ENCODE data around the gene COL20A1.
"Not testable (repeated sequence)": the region's sequence is repeated elsewhere in the genome, so short reads cannot be mapped to it uniquely, and the experiment has no call there.

The COL20A1 gene

DNA sequence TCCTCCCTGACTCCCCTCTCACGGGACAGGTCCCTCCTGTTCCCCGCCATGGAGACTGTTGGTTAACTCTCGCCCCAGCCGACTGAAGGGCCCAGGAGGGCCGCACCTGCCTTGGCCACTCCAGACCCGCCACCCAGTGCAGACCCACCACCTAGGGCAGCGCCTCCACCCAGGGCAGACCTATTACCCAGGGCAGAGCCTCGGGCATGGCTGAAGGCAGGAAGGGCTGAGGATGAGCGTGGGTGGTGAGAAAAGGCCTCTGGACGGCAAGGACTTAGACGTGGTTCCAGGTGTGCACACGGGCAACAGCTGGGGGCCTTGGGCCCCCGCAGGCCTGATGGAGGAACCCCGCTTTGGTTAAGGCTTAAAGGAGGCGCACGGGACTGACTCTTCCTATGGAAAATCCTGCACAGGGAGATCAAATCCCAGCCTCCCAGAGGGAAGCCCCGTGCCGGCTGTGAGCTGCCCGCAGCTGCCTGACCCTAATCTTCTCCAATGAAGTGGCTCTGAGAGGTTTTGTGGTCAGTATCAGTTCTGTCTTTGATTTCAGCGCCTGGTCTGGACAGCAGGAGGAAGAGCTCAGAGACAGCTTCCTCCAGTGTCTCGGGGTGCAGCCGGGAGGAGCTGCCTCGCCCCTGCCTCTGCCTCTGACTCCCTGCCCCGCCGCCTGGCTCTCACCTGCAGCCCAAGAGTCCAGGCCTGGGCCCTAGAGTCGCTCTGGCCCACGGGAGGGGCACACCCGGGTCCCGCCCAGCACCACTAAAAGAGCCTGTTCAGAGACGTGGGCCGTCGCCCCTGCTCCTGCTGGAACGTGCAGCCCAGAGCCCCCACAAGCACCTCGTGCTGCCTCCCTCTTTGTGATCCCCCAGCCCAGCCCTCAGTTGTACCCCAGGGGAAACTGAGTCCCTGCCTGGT lies 80.2 kb downstream of the COL20A1 start:
- DNase-seq (ENCODE audit: low read depth in 2 of 3, low spot score in 2 of 3), result no peak

DNA sequence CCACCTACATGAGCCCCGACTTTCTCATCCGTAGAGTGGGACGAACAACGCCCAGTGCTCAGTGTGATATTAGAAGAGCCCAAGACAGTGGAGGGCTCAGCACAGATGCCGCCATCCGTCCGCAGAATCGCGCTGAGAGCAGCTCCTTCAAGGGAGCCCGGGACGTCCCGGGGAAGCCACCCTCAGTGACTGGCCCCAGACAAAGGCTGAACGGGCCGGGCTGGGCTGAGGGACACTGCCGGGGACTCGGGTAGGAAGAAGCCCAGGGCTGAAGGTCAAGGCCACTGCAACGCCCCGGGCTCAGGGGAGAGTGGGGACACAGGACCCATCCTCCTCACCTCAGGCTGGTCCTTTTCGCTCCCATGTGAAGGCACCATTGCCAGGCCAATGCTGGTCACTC lies 81.0 kb downstream of the COL20A1 start:
- no peak for DNase-seq (ENCODE audit: low read depth in 2 of 3, low spot score in 2 of 3)

DNA sequence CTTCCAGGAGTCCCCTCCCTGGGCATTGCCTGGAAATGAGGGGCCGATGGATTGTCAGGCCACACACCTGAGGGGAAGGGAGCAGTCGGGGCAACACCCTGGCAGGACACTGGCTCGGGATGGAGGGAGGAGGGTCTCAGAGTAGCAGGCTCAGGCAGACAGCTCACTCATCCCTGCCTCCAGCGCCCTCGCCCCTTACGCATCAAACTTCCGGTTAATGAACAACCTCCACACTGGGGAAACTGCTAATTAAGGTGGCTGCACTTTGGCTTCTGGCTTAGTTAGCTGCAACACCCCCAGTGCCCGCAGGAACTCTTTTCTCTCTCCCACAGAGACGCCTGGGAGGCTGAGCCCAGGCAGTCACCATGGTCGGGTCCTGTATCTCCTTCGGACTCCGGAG lies 81.5 kb downstream of the COL20A1 start:
- DNase-seq (ENCODE audit: low read depth in 2 of 3, low spot score in 2 of 3), result no peak

DNA sequence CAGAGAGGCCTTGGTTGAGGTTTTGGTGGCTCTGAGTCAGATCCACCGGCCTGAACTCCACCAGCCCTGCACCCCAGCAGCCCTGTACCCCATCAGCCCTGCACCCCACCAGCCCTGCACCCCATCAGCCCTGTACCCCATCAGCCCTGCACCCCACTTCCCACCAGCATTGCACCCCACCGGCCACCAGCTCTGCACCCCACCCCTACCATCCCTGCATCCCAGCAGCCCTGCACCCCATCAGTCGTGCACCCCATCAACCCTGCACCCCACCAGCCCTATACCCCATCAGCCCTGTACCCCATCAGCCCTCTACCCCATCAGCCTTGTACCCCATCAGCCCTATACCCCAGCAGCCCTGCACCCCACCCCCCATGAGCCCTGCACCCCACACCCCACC lies 82.5 kb downstream of the COL20A1 start:
- DNase-seq (ENCODE audit: low read depth in 2 of 3, low spot score in 2 of 3), result no peak

DNA sequence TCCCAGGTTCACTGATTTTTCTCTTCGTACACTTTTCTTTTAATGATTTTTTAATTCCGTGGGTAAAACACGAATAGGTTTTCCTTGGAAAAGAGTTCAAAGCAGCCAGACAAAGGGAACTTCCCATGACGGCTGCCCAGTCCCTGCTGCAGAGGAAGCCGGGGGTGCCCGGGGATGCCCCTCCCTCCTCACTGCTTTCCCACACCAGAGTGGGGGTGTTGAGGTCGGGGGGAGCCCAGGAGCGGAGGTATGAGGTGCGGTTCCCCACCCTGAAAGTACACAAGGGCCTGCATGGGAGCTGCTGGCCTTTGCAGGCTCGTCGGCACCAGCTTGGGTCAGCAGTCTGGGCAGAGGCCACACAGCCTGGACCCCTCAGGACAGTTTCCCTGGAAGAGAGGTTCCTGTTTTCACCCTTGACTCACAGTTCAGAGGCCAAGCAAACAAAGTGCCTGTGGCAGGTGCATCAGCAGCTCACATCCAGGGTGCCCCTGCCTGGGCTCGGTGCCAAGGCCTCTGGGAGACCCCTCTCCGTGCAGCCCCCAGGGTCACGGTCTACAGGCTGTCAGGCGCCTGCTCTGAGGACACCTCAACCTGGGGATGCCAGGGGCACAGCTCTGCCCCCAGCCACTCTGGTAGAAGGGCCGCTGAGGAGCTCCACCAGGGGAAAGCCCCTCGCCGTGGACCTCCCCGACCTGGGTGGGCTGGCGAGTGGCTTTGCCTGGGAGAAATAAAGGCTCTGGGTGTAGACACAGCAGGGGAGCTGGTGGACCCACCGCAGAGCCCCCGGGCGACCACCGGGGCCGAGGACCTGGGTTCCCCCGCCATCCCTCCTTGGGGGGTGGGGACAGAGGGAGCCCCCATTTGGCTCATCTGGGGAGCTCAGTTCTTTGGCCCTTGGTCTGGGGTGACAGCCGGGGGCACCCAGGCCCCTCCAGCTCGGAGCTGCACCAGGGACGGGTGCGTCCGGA lies 83.6 kb downstream of the COL20A1 start:
- no peak for DNase-seq (ENCODE audit: low read depth in 2 of 3, low spot score in 2 of 3)

DNA sequence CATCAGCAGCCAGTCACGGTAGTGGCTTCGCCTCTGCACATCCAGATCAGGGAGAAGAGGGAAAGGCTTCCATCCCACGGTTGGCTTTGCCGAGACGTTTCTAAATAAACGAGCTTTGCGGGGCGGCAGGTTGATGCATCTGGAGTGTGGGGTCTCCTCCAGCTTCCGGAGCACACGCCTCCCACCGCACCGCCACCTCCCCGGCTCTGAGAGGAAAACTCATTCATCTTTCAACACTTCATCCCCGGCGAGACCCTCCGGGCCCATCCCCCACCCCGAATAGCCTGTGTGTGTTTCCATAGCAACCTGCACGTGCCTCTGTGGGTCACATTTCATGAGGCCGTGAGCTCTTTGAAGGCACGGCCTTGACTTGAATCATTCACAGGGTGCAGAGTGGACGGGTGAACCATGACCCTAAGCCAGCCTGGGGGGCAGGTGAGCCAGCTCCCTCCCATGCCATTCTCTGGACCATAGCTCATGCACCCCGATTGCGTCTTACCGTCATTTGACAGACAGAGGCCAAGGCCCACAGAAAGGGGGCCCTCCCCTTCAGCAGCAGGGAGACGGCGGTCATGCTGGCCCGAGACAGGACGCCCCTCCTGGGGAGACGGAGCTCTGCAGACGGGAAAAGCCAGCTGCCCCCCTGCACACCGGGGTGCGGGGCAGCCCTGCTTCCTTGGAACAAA lies 84.4 kb downstream of the COL20A1 start:
- DNase-seq (ENCODE audit: low read depth in 2 of 3, low spot score in 2 of 3), result no peak

DNA sequence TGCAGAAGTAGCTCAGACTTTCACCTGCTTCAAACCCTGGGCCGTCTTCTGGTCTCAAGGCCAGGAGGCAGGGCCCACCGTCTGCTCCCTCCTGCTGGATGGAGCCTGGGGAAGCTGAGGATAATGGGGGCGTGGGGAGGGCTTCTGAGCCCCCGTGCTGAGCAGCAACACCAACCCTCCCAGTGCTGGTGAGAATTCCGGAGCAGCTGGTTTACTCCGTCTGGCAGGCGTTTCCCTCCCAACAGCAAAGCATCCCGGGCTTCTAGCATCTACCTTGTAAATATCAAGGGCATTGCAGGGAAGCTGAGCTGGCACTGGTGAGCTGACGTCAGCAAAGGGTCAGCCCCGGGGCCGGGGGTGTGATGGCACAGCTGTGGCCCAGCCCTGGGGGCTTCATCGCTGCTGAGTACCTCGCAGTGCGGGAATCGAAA lies 85.0 kb downstream of the COL20A1 start:
- DNase-seq (ENCODE audit: low read depth in 2 of 3, low spot score in 2 of 3), result no peak

DNA sequence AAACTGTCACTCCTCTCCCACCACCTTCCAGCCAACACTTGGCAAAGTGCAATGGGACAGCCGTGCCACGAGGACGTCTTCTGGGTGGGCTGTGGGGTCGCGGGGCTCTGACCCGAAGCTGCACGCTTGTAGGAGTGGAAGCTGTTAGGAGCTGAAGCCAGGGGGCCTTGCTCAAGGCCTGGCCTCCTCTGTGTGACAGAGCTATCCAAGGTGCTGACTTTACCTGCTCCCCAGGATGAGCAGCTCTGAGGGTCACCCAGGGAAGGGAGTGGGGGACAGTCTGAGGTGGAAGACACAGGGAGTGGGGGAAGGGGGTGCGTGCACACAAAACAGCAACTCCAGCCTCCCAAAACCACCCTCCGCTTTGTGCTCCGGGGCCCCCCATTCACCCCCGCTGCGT lies 85.6 kb downstream of the COL20A1 start:
- DNase-seq (ENCODE audit: low read depth in 2 of 3, low spot score in 2 of 3), result no peak

DNA sequence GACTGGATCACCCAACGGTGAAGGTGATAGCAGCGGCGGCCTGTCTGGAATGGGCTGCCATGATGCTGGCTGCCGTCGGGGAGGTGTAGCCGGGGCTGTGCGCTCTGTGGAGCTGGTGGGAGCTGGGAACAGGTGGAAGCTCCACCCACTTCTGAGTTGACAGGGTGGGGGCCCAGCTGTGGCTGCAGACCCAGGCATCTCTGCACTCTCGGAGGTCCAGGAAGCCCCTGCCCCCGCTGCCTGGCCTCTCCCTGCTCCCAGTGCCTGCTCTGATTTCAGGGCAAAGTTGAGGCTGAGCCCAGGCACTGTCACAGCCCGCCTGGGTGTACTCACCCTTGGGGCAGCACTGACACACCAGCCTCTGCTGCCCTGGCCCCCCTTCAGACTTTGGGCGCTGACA lies 86.3 kb downstream of the COL20A1 start:
- no peak for DNase-seq (ENCODE audit: low read depth in 2 of 3, low spot score in 2 of 3)

DNA sequence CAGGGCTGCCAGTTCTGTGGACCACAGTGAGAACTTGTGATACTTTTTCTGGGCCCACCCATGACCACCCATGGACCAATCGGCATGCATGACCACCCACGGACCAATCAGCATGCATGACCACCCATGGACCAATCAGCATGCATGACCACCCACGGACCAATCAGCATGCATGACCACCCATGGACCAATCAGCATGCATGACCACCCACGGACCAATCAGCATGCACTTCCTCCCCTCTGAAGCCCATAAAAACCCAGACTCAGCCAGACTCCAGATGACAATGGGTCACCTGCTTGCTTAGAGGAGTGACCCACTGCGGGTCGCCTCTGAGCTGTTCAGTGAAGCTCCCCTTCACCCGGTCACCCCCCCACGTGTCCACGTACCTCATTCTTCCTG lies 86.9 kb downstream of the COL20A1 start:
- DNase-seq (ENCODE audit: low read depth in 2 of 3, low spot score in 2 of 3), result not testable (repeated sequence)

DNA sequence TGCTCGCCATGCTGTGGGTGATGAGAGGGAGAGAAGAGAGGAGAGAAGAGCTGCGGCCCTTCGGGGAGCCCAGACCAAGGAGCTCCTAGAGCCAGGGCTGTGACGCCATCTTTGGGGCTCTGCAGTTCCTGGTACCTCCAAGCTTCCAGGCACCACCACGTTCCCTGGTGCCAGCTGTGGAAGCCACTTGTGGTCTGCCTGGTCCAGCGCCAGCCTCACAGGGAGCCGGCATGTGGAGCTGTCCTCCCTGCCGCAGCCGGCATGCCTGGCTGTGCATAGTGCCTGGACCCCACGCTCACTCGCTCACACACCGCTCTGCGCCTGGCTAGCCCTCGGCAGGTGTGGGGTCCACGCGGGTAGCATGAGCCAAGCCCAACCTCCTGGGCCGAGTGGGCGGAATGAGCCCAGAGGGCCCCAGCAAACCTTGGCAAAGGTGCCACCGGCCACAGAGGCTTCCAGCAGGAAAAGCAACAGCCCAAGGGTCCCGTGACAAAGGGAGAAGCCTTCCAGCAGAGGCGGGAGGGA lies 87.4 kb downstream of the COL20A1 start:
- no peak for DNase-seq (ENCODE audit: low read depth in 2 of 3, low spot score in 2 of 3)

DNA sequence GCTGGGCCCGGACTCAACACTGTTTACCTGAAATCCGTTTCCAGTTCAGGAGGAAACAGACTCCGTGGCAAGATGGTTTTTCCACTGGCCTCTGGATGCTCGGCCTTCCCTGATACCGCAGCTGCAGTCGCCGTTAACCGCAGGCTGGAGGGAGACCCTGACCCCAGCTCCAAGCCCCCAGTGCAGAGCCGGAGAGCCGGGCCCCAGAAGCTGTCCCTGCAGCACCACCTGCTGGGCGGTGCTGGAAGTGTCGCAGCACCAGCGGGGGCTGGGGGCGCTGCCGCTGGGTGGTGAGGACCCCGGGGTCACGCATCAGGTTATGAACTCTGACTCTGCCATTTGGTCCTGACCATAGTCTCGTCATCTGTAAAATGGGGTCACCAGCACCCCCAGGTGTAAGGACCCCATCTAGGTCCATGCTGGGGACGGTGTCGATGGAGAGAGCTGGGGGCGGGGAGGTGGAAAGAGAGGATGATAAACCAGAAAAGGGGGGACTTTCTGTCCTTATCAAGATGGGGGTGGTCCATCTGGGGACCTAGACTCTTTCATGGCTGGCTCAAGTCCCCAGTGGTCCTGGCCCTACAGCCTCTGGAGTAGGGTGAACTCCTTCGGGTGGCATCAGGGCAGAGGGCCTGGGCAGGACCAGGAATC lies 88.9 kb downstream of the COL20A1 start:
- DNase-seq (ENCODE audit: low read depth in 2 of 3, low spot score in 2 of 3), result peak in 1 of 3 experiments; percentile 25

DNA sequence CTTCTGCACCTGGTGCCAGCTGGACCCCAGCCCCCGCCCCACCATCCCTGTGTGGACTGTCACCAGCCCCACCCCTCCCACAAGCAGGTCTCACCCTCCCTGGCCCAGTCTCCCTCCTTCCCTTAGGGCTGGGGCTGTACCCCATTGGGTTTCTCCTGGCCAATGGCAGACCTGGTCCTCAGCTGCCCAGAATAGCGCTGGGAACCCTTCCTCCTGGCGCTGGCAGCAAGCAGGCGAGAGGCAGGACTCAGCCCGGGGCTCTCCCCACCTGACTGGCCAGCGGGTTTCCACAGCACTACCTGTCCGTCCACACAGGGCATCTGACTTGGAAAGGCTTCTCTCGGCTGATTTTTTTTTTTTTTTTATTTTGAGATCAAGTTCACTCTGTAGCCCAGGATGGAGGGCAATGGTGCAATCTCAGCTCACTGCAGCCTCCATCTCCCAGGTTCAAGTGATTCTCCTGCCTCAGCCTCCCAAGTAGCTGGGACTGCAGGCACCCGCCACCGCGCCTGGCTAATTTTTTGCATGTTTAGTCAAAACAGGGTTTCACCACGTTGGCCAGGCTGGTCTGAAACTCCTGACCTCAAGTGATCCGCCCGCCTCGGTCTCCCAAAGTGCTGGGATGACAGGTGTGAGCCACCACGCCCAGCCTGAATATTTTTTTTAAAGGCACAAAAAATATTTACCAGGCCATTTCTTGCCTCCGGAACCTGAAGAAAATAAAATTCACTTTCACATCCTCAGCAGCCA lies 89.7 kb downstream of the COL20A1 start:
- no peak for DNase-seq (ENCODE audit: low read depth in 2 of 3, low spot score in 2 of 3)

DNA sequence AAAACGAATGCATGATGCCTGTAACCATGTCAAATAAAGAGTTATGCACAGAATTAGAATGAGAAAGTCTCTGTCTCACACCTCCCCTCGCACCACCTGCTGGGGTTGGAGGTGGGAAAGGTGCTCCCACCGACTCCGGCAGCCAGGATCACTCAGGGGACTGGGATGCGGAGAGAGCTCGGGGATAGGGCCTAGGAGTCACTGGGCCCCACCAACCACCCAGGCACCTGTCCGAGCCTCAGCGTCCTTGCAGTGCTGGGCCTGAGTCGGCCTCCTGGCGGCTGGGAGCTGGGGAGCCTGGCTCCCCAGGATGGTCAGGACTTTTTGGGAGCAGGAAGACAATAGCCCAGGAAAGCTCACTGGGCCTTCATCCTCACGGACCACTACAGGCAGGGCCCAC lies 90.6 kb downstream of the COL20A1 start:
- DNase-seq (ENCODE audit: low read depth in 2 of 3, low spot score in 2 of 3), result no peak

DNA sequence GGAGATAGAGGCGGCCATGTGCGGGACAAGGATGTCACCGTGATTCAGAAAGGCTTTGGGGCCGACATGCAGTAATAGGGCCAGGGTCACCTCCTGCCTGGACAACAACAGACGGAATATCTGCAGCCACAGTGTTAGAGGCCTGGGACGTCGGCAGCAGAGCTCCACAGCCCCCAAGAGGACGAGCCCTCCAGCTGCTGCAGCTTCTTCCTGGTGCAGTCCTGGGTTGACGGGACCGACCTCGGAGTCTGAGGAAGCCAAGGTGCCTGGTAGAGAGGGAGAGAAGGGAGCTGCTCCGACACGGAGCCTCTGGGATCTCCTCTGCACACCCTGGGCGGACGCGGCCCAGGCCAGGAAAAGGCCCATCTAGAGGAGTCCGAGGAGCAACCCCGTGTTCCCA lies 91.3 kb downstream of the COL20A1 start:
- no peak for DNase-seq (ENCODE audit: low read depth in 2 of 3, low spot score in 2 of 3)

Measured in activated CD8-positive, alpha-beta memory T cell treated with anti-CD3 and anti-CD28 coated beads for 48 hours (primary cell).